ENCODE measurements around the gene RARA.
"Not testable (repeated sequence)": the region's sequence is repeated elsewhere in the genome, so short reads cannot be mapped to it uniquely, and the experiment has no call there.

RARA gene

GRCh38 chr17:40373324-40373723, 64.3 kb downstream of the RARA start:
- no peak overlapping the region for H3K4me3 Mint-ChIP-seq
- H3K36me3 Mint-ChIP-seq (ENCODE audit: low read depth): no peaks in the 10 kb centered on the region
- no peak overlapping the region for H3K27ac Mint-ChIP-seq
- no peaks in the 10 kb centered on the region for H3K9me3 Mint-ChIP-seq
- H3K4me1 Mint-ChIP-seq: no peaks in the 10 kb centered on the region
- TF ChIP-seq, protein P1, sequence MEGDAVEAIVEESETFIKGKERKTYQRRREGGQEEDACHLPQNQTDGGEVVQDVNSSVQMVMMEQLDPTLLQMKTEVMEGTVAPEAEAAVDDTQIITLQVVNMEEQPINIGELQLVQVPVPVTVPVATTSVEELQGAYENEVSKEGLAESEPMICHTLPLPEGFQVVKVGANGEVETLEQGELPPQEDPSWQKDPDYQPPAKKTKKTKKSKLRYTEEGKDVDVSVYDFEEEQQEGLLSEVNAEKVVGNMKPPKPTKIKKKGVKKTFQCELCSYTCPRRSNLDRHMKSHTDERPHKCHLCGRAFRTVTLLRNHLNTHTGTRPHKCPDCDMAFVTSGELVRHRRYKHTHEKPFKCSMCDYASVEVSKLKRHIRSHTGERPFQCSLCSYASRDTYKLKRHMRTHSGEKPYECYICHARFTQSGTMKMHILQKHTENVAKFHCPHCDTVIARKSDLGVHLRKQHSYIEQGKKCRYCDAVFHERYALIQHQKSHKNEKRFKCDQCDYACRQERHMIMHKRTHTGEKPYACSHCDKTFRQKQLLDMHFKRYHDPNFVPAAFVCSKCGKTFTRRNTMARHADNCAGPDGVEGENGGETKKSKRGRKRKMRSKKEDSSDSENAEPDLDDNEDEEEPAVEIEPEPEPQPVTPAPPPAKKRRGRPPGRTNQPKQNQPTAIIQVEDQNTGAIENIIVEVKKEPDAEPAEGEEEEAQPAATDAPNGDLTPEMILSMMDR (IDR thresholded peaks at IDR 0.05; ENCODE audit: unreplicated experiment in 3 of 3): no peak
- peaks cover 7% of the 10 kb centered on the region for H3K27me3 Mint-ChIP-seq (ENCODE audit: low read depth)

DNA sequence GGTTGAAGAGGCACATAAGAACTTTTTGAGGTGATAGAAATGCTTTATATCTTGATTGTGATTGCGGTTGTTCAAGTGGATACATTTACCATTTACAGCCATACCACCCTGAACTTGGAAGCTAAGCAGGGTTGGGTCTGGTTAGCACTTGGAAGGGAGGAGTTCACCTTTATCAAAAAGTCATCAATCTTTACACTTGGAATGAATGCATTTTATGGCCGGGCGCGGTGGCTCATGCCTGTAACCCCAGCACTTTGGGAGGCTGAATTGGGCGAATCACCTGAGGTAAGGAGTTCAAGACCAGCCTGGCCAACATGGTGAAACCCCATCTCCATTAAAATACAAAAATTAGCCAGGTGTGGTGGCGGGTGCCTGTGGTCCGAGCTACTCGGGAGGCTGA, 65.0 kb downstream of the RARA start:
- Mint-ChIP-seq H3K4me3 (no peak overlapping the region), H3K36me3 (ENCODE audit: low read depth) (no peaks in the 10 kb centered on the region), H3K4me1 (no peaks in the 10 kb centered on the region), H3K9me3 (no peaks in the 10 kb centered on the region), H3K27me3 (ENCODE audit: low read depth) (peaks cover 7% of the 10 kb centered on the region), H3K27ac (no peak overlapping the region)
- TF ChIP-seq, protein P1 (IDR thresholded peaks at IDR 0.05; ENCODE audit: unreplicated experiment in 3 of 3): no peak

GRCh38 chr17:40374821-40375498, 66.0 kb downstream of the RARA start:
- Mint-ChIP-seq H3K27me3 (ENCODE audit: low read depth) (peaks cover 3% of the 10 kb centered on the region), H3K9me3 (no peaks in the 10 kb centered on the region), H3K27ac (no peak overlapping the region), H3K36me3 (ENCODE audit: low read depth) (no peaks in the 10 kb centered on the region), H3K4me1 (no peaks in the 10 kb centered on the region), H3K4me3 (peak overlapping the region in 1 of 3 experiments; percentile 16)
- TF ChIP-seq, protein P1 (IDR thresholded peaks at IDR 0.05; ENCODE audit: unreplicated experiment in 3 of 3): no peak

DNA sequence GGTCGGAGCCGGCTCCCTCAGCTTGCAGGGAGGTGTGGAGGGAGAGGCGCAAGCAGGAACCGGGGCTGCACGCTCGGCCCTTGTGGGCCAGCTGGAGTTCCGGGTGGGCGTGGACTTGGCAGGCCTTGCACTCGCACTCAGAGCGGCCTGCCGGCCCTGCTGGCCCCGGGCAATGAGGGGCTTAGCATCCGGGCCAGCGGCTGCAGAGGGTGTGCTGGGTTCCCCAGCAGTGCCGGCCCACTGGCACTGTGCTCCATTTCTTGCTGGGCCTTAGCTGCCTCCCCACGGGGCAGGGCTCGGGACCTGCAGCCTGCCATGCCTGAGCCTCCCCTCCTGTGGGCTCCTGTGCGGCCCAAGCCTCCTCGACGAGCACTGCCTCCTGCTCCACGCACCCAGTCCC, 66.8 kb downstream of the RARA start:
- not testable (repeated sequence) for H3K9me3 Mint-ChIP-seq; H3K4me3 Mint-ChIP-seq; H3K4me1 Mint-ChIP-seq; H3K36me3 Mint-ChIP-seq (ENCODE audit: low read depth); H3K27me3 Mint-ChIP-seq (ENCODE audit: low read depth); H3K27ac Mint-ChIP-seq

DNA sequence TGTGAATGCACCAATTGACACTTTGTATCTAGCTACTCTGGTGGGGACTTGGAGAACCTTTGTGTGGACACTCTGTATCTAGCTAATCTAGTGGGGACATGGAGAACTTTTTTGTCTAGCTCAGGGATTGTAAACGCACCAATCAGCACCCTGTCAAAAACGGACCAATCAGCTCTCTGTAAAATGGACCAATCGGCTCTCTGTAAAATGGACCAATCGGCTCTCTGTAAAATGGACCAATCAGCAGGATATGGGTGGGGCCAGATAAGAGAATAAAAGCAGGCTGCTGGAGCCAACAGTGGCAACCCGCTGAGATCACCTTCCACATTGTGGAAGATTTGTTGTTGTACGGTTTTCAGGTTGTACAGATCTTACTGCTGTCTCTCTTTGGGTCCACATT, 67.6 kb downstream of the RARA start:
- not testable (repeated sequence) for H3K27ac Mint-ChIP-seq; H3K27me3 Mint-ChIP-seq (ENCODE audit: low read depth); H3K9me3 Mint-ChIP-seq; H3K4me3 Mint-ChIP-seq; H3K36me3 Mint-ChIP-seq (ENCODE audit: low read depth); H3K4me1 Mint-ChIP-seq

GRCh38 chr17:40377832-40378231, 68.9 kb downstream of the RARA start:
- H3K4me1 Mint-ChIP-seq: no peaks in the 10 kb centered on the region
- no peak overlapping the region for H3K4me3 Mint-ChIP-seq
- no peak overlapping the region for H3K27ac Mint-ChIP-seq
- no peaks in the 10 kb centered on the region for H3K9me3 Mint-ChIP-seq
- no peaks in the 10 kb centered on the region for H3K27me3 Mint-ChIP-seq (ENCODE audit: low read depth)
- TF ChIP-seq, protein P1 (IDR thresholded peaks at IDR 0.05; ENCODE audit: unreplicated experiment in 3 of 3): no peak
- no peaks in the 10 kb centered on the region for H3K36me3 Mint-ChIP-seq (ENCODE audit: low read depth)

DNA sequence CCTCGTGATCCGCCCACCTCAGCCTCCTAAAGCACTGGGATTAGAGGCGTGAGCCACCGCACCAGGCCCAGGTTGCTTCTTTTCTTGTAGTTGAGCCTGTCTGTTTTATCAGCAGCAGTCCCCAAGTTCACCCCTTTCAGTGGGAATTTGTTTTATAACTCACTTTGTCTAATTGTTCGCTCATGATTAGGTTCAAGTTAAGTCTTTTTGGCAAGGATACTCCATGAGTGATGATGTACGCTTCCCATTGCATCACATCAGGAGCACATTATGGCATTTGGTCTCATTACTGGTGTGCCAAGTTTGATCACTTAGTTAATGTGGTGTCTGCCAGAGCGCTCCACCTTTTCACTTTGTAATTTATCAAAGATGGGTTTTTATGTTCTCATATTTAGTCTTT, 70.0 kb downstream of the RARA start:
- TF ChIP-seq, protein P1 (IDR thresholded peaks at IDR 0.05; ENCODE audit: unreplicated experiment in 3 of 3): no peak
- Mint-ChIP-seq H3K4me3 (no peak overlapping the region), H3K27ac (no peak overlapping the region), H3K27me3 (ENCODE audit: low read depth) (no peaks in the 10 kb centered on the region), H3K4me1 (no peaks in the 10 kb centered on the region), H3K9me3 (no peaks in the 10 kb centered on the region), H3K36me3 (ENCODE audit: low read depth) (no peaks in the 10 kb centered on the region)
